ENCODE measurements around the gene LZTR1.

LZTR1 gene

DNA sequence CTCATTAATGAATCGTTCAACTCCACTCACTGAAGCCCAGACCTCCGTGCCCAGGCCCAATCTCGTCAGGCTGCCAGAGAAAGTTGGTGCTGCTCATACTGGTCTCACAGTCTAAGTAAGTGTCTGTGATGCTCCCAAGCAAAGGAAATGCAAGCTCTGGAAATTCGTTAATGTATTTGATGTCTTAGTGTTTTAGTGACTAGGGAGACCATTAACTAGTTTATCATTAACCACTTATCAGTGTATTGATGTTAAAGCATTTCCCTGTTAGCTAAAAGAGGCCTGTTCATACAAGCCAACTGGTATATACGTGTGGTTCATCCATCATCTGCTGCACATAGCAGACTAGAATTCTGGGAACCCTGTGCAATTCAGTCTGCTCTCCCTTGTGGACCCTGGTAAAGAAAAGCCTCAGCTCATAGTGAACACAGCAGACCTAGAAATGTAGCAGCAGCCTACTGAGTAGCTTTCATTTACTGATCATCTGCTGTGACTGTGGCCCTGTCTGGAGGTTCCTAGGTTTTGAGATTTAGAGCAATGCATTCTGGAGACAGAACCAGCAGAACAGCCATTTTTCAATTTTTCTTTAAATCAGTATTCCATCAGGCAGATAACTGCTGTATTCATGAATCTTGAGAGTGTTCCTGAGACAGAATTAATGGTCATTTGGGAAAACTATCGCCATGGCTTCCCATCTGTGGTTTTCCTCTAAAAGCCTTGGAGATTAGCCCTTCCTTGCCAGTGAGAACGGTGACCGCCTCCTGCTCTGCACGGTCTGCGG, 30.8 kb upstream of the LZTR1 start:
- DNase-seq (ENCODE audit: low spot score) = peak; percentile 63

DNA sequence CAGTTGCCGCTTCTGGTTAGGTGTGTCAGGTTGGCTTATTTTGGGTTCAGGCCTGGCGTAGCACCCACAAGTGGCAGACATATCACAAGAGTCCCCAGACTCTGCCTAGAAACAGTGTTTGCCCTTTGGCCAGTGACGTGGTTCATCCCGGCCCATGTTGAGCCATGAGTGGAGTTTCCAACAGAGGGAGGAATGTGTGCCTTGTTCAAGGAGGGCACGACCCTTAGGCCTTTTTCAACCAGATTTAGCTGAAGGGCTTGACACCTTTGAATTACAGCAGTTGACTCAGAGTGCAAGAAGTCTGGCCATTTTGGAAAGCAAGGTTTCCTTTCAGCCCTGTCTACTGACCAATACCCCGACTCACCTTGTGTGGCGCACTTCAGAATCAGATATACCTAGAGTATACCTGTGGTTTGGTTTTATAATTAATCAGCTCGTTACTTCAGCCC, 30.1 kb upstream of the LZTR1 start:
- peak; percentile 34 for DNase-seq (ENCODE audit: low spot score)

DNA sequence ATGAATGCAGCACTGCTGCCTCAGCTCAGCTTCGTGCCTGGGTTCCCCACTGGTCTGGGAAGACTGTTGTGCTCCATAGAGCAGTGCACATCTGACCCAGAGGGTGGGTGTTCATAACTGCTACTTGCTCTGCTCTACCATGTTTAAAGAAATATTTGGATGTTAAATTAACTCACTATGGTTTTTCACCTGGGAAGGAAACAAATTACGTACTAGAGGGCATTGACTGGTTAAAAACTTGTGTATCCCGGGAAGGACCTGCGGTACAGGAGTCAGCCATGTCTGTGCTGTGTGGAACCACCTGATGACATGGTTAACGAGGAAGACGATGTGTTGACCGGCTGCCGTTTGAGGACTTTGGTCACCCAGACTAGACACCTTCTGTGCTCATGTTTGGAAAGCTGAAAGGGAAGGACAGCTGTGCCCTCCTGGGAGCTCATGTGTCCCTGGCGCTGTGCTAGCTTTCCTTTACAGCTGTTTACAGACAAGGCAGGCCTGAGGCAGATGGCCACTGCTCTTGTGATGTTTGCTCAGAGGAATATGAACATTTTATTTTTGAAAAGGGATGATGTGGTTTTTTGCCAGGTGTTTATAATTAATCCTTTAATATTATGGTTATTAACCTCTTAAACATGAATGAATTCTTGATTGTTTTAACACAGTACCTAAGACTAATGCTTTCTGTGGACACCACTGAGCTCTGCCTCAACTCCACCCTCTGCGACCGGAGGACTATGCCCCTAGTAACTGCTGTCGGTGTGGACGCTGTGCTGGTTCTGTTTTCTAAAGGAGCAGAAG, 29.4 kb upstream of the LZTR1 start:
- DNase-seq (ENCODE audit: low spot score) = no peak

DNA sequence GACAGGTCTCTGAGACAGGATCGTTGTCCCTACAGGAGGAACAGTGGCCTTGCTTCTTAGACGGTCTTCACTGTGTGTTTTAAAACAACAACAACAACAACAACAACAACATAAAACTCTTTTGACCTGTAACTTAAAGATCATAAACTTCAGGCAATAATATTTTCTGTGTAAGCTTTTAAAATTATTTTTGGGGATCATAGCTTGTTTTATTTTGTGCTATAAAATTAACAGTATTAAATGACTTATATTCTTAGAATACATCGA, 28.8 kb upstream of the LZTR1 start:
- DNase-seq (ENCODE audit: low spot score) = no peak

DNA sequence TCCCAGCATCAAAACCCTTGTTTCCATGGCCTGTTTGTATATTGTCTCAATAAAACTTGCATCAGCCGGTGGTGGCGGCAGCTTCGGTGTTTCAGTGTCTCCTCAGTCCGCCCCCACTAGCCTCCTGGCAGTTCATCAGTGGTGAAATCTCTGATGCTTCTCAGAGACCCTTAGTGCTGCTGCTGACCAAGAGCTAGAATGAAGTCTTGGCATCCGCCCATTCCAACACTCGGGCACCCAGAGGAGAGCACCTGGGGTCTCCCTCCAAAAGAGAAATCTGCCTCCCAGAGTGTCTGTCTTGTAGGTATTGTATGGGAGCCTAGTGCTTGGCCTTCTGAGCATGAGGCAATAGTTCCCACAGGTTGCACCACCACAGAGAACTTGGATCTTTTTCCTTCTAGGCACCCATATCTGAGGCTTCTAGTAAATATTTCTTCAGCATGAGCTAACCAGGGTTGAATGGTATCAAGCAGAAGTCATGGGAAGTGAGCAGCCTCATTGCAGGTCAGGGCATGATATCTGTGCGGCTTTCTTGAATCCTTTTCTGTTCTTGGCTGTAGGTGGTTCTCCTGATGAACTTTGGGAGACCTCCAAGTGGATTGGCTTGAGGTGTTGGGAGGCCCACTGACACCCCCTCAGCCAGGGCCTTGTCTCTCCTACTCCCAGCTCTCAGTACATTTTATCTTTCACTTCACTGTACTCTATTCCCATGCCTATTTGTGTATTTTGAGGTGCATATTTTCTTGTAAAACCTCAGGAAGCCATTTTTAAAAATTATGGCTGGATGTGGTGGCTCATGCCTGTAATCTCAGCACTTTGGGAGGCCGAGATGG, 28.2 kb upstream of the LZTR1 start:
- no peak for DNase-seq (ENCODE audit: low spot score)

DNA sequence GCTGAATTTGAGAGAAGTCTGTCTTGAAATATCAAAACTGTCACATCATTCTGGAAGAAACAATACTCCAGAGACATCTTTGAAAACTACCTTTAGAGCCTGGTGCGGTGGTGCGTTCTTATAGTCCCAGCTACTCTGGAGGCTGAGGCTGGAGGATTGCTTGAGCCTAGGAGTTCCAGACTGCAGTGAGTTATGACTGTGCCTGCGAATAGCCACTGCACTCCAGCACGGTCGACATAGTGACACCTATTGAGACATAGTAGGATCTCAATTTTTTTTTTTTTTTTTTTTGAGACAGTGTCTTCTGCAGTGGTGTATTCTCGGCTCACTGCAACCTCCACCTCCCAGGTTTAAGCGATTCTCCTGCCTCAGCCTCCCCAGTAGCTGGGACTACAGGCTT, 26.5 kb upstream of the LZTR1 start:
- no peak for DNase-seq (ENCODE audit: low spot score)

DNA sequence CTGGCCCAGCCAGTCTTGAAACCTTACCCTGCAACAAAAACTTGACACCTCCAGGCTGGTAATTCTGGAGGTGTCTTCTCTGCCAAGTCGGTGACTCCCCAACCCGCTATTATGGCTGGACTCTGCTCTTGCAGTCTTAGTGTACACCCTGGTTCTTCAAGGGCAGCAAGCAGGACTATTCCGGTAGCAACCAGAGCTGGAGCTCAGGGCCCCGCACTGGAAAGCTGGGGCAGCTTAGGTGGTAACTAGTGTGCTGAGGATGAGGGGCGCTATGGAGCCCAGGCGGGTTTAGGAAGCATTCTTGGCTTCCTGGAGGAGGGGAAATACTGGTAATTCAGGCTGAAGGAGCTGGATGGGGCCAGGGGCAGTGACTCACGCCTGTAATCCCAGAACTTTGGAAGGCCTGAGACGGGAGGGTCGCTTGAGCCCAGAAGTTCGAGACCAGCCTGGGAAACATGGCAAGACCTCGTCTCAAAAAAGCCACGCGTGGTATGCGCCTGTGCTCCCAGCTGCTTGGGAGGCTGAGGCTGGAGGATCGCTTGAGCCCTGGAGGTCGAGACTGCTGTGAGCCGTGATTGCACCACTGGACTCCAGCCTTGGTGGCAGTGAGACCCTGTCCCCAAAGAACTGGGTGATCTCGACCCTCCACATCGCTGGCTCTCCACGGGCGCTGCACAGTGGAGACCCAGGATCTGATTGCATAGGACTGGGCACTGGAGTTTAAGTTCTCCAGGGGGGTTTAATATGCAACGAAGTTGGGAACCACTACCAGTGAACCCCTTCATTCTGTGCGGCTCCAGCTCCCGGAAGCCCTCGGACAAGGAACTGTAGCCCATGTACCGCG, 25.6 kb upstream of the LZTR1 start:
- peak; percentile 59 for DNase-seq (ENCODE audit: low spot score)

DNA sequence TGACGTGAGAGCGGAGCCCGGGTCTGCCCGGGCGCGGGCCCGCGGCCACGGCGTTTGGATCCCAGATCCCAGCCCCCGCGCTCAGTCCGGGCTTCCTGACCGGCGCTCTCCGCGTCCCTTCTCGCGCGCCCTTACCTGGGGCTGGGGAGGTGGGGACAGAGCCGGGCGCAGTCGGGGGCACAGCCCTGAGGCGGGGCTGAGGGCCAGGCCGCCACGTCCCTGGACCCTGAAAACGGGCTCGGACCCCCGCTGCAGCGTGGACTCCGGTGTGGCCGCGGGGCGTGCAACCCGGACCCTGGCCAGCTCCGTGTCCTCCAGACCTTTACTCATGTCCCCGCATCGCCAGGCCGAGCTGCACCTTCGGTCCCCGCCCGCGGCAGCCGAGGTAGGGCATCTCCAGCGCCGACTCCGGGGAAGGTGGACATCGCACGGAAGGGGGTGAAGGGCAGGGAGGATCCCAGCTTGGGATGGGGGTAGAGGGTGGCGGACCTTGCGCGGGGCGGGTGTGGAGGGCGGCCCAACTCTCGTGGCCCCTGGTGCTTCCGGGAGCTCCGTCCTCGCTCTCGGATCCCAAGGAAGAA, 24.9 kb upstream of the LZTR1 start:
- DNase-seq (ENCODE audit: low spot score) = peak; percentile 44

DNA sequence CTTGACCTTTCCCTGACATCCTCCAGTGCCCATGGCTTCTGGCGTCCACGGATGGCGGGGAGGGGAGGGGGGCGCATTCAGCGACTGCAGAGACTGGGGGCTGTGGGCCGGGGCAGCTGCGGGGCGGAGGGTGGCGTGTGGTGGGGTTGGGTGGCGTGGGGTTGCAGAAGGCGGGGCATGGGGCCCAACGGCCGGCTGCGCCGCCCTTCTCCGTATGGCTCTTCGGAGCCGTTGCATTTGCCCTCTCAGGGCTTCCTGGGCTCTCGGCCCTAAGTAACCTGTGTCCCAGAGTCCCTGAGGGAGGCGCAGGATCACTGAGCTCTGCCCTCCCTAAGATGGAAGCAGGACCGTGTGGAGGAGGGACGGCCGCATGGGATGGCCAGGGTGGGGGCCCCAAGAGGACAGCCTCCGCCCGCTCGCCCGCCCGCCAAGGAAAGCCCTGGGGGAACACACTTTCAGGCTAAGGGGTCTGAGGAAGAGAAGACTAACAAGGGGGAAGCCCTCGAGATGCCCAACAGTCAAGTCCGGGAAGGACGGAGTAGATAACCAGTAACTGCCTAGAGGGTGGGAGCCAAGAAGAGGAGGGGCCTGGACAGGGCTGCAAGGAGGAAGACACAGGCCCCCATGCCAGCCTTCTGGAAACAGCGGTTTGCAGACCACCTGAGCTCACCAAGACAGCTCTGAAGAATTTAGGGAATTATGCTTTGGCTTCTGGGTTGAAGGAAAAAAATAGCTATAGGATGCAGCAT, 24.2 kb upstream of the LZTR1 start:
- peak; percentile 62 for DNase-seq (ENCODE audit: low spot score)

DNA sequence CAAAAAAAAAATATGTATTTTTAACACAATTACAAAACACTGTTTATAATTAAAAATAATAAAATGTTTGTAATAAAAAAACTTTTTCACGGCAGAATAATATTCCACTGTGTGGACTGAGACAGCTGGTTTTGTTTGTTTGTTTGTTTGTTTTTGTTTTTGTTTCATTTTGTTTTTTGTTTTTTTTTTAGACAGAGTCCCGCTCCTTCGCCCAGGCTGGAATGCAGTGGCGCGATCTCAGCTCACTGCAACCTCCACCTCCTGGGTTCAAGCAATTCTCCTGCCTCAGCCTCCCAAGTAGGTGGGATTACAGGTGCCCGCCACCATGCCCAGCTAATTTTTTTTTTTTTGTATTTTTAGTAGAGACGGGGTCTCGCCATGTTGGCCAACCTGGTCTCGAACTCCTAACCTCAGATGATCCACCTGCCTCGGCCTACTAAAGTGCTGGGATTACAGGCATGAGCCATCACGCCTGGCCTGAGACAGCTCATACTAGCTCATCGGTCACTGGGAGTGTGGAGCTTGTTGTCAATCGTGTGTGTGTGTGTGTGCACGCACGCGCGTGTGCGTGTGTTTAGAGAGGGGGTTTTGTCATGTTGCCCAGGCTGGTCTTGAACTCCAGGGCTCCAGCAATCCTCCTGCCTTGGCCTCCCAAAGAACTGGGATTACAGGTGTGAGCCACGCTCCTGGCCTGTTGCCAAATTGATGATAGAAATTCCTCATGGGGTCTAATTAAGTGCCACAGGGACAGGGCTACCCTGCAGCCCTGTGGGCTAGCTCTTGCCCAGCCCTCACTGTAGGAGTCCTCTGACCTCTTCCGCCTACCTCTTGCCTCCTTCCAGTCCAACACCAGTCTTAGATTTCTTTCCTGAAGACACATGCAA, 22.3 kb upstream of the LZTR1 start:
- no peak for DNase-seq (ENCODE audit: low spot score)

DNA sequence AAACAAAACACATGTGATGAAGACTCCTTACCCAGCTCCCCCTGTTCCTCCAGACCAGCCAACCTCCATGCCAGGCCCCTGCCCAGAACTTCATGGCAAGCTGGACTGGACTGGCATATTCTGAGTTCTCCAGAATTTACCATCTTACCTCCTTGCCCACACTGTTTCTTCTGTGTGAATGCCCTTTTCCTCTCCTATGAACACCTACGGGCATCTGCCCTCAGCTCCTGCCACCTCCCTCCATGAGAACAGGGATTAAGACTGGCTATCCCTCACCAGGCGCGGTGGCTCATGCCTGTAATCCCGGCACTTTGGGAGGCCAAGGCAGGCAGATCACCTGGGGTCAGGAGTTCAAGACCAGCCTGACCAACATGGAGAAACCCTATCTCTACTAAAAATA, 21.5 kb upstream of the LZTR1 start:
- DNase-seq (ENCODE audit: low spot score) = no peak

DNA sequence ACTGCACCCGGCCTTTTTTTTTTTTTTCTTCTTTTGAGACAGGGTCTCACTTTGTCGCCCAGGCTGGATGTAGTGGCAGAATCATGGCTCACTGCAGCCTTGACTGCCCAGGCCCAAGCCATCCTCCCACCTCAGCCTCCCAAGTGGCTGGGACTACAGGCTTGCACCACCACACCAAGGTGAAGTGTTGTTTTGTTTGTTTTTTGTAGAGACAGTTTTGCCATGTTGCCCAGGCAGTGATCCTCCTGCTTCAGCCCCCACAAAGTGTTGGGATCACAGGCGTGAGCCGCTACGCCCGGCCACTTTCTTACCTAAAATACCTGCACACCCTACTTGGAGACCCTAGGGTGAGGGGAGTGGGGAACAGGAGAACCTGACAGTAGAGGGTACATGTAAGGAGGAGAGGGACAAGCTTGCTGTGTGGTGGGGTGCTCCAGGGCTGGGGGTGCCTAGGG, 19.6 kb upstream of the LZTR1 start:
- DNase-seq (ENCODE audit: low spot score) = no peak

DNA sequence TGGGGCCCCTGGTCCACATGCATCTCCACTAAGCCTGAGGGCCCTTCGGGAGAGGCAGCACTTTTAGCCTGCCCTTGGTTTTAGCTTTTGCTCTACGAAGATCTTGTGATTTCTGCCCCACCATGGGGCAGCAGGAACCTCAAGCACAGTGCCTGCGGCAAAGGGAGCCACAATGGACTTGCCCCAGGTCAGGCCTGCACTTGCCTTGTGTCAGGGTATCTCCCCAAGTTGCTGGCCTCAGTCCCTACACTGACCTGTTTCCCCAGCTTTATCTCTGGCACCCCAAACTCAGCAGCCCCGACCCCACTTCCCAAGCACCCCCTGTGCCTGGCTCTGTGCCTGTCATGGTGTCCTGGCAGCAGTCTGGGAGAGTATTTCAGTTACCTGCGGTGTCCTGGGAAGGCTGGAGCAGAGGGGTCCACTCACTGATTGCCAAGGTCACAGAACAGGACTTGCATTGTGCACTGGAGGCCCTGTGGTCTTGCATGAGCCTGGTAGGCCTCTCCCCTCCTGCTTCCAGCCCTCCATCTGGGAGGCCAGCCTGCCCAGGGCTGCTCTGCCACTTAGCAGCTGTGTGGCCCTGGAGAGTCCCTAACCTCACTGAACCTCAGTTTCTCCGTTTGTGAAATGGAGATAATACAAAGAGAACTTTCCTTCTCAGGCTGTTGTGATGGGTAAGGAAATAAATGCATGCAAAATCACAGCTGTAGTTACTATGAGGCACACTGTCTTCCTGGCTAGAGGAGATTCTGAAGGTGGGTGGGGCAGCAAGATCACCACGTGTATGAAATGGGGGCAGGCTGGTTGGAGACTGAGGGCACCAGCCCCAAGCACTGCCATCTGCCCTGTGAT, 18.7 kb upstream of the LZTR1 start:
- no peak for DNase-seq (ENCODE audit: low spot score)

DNA sequence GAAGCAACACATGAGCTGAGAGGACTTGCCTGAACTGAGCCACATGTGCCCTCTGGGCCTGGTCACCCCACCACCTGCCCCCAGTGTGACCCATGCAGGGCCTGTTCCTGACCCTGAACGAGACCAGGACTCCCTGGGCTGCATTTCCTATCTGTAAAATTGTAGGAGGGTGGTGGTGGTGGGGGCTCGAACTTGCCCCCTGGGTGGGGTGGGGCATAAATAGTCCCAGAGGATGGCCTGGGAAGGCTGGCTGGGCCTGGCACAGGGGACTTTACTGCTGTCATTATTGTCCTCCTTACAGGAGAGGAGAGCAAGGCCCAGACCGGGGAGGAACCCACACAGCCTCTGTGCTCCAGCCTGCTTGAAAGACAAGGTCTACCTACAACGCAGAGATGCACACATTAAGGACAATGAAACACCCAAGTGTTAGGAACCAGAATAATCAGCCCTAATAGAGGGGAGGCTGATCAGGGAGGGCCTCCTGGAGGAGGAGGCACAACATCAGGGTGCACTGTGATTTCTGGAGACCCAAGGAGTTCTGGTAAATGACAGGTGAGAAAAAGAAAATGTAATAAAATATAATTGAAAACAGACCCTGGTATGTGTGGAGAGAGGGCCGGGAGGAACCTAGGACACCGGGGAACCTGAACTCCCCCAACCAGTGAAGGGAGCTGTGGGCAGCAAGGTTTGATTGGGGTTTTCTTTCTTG, 17.9 kb upstream of the LZTR1 start:
- DNase-seq (ENCODE audit: low spot score) = no peak

DNA sequence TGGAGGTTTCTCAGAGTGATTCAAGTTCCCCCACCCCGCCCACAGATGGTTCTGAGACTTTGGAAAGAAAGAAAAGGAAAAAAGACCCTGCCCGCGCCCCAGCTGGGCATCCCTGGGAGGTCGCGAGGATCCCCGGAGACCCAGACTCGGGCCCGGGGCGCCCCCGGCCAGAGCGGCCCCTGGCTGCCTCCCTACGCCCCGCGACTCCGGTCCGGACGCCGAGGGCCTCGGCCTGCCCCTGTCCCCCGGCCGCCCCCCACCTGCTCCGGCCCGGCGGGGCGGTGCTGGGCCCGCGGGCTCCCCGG, 17.3 kb upstream of the LZTR1 start:
- DNase-seq (ENCODE audit: low spot score) = no peak

DNA sequence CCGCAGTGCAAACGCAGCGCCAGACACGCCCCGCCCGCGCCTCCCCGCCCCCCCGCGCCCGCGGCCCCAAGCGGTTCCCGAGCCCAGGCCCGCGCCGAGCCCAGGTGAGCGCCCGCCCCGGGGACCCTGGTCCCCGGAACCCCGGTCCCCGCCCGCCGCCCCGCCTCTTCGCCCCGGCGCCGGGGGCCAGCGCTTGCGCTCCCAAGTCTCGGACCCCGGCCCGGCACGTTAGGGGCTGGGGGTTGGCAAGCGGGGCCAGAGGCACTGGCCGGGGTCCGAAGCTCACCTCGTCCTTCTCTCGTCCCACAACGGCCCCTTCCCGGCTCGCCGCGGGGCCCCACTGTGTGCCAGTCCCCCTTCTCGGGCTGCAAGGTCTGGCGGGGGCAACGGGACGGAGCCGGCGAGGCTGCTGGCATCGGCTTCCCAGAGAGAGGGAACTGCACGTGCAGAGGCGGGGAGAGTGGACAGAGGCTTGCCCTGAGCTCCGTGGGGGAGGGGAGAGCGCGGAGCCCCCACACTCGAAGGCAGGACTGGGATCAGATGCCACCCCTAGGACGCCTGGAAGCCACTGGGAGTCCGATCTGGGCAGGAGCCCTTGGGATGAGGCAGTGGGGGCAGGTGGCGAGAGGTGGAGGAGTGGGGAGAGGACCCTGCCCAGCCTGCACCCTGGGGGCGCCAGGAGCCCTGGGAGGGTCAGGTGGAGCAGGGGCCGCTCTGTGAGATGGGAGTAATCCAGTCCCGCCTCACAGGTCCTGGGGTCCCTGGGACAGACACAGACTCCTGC, 16.8 kb upstream of the LZTR1 start:
- no peak for DNase-seq (ENCODE audit: low spot score)

All from kidney tubule cell (primary cell).